A172 (cell line): ENCODE results near the gene RNASEH1. TPM values are rescaled to one million over a fixed set of nuclear protein-coding genes. Genes with fewer than 3 reads are reported as not detected.
"Not testable (repeated sequence)": the region's sequence is repeated elsewhere in the genome, so short reads cannot be mapped to it uniquely, and the experiment has no call there.

Experiments
- DNase-seq: peaks from one replicate; pipeline ENCODE4 v3.0.0-alpha.2; 2015; ENCODE audit warnings: low spot score
- total RNA-seq: library from RNA; depleted of rRNA; stranded (reverse); fragments of >200 nt; shearing (Covaris generic); gene quantifications from 2 replicates; pipeline ENCODE4 v1.2.3, GENCODE V29; 2014; rRNA removed

The RNASEH1 gene
- total RNA-seq, 1 experiment from 2014 or later = 61.6 TPM

GRCh38 chr2:3519255-3520205 is 38.6 kb downstream of the RNASEH1 start, which contains the start of gene ADI1:
Gene ADI1, minus strand, starts transcription at chr2:3519531. Its CDS starts 44 bp downstream, at chr2:3519487.
- DNase-seq = peak; percentile 65

DNA sequence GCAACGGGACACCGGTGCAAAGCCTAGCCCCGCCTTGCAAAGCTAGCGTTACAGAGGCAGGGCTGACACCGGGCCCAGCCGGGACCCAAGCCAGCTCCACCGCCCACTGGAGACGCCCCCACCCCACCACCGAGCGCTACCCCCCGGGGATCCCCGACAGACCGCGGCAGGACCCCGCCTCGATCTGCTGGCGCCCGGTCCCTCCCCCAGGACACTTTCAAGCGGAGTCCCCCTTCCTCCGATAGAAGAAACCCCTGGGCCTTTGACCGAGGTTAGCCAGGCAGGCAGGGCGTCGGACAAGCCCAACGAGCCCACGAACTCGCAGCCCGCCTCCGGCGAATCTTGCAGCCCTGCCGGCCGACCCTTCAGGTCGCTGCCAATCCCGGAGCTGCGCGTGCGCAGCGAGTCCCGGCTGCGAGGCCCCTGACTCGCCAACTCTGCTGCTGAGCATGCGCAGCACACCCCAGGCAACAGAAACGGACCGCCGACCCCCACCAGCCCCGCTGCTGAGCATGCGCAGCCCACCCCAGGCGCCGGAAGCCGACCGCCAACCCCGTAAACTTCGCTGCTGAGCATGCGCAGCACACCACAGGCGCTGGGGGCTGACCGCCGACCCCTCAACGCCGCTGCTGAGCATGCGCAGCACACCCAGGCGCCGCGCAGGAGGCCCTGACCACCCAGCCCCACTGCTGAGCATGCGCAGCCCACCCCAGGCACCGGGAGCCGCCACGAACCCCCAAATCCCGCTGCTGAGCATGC is 39.5 kb downstream of the RNASEH1 start:
- DNase-seq = peak; percentile 97

GRCh38 chr2:3517948-3518495 is 40.1 kb downstream of the RNASEH1 start:
- no peak for DNase-seq

DNA sequence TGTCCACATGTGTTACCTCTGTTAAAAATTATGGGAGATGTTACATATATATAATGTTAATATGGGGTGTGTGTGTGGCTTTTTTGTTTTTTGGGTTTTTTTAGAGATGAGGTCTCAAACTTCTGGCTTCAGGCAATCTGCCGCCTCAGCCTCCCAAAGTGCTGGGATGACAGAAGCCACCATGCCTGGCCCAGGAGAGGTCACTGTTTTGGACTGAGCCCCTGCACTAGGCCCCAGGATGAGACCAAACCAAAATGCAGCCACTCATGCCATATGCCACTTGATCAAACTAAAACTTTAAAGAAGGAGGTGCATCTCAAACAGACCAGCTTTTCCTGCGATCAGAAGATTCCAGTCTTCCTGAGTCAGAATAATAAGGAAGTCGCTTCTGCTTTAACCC is 41.3 kb downstream of the RNASEH1 start:
- no peak for DNase-seq

- not testable (repeated sequence) for DNase-seq
Measured at GRCh38 chr2:3515438-3515837, 42.7 kb downstream of the RNASEH1 start.

DNA sequence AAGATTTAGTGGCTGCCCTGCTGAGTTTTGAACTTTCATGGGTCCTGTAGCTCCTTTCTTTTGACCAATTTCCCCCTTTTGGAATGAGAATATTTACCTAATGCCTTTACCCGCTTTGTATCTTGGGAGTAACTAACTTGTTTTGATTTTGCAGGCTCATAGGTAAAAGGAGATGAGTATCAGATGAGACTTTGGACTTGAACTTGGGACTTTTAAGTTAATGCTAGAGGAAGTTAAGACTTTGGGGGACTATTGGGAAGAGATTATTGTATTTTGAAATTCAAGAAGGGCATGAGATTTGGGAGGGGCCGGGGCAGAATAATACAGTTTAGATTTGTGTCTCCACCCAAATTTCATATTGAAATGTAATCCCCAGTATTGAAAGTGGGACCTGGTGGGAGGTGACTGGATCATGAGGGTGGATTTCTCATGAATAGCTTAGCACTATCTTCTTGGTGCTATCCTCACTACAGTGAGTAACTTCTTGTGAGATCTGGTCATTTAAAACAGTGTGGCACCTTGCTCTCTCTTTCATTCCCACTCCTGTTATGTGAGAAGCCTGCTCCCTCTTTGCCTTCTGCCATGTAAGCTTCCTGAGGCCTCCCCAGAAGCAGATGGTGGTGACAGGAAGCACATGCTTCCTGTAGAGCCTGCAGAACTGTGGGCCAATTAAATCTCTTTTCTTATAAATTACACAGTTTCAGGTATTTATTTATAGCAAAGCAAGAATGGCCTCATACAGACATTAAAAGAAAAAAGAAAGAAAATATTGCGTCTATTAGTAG is 44.9 kb downstream of the RNASEH1 start:
- DNase-seq = no peak

DNA sequence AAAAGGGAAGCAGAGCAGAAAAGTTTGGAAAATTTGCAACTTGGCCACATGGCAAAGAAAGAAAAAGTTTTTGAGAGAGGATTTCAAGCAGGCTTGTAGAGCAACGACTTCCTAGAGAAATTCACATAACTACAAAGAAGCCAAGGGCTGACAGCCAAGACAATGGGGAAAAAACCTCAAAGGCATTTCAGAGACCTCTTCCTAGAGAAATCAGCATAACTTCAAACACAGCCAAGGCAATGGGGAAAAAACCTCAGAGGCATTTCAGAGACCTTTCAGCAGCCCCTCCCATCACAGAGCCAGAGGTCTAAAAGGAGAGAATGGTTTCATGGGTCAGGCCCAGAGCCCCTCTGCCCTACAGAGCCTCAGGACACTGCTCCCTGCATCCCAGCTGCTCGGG is 46.0 kb downstream of the RNASEH1 start:
- DNase-seq = no peak

GRCh38 chr2:3505771-3506170 is 52.4 kb downstream of the RNASEH1 start:
- no peak for DNase-seq

DNA sequence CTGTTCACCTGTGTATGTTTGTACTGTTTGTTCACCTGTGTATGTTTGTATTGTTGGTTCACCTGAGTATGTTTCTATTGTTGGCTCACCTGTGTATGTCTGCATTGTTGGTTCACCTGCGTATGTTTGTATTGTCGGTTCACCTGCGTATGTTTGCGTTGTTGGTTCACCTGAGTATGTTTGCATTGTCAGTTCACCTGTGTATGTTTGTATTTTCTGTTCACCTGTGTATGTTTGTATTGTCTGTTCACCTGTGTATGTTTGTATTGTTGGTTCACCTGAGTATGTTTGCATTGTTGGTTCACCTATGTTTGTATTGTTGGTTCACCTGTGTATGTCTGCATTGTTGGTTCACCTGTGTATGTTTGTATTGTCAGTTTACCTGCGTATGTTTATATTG is 53.4 kb downstream of the RNASEH1 start:
- DNase-seq = no peak

GRCh38 chr2:3503483-3503882 is 54.6 kb downstream of the RNASEH1 start:
- no peak for DNase-seq

GRCh38 chr2:3503046-3503445 is 55.1 kb downstream of the RNASEH1 start:
- no peak for DNase-seq

DNA sequence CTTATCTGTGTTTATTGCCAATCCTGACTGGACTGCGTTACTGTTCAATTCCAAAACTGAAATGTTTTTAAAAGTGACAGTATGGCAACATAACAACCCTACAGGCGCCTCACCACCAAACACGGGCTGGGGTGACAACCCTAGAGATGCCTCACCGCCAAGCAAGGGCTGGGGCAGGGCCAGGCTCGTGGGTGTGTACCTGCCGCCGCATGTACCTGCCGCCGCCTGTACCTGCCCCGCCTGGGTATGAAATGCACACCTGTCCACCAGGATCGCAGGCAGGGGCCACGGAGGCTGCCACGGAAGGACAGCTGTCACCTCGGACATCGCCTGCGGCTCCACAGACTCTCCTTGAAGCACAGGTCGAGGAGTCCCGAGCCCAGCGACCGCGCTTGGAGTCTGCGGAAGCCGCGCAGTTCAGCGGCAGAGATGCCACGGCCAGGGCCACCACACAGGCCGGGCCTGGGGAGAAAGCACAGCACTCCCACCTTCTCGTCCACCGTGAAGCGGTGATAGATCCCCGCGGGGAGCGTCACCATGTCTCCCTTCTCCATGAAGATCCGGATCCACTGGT is 57.7 kb downstream of the RNASEH1 start:
- no peak for DNase-seq

GRCh38 chr2:3498783-3499394 is 59.2 kb downstream of the RNASEH1 start:
- DNase-seq = no peak

DNA sequence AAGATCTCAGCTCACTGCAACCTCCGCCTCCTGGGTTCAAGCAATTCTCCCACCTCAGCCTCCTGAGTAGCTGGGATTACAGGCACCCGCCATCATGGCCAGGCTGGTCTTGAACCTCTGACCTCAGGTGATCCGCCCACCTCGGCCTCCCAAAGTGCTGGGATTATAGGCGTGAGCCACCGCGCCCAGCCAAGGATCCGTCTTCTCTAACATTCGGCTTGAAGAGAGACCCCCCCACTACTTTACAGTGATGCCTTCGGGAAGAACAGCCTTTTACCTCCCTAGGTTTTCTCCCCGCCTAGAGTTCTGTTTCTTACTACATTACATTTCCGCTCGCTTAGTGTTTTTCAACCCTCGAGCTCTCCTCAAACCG is 61.4 kb downstream of the RNASEH1 start:
- DNase-seq = not testable (repeated sequence)

Other genes starting within 250 kb of the RNASEH1 start
- 118 and 143 TPM in 2 replicates for gene EIPR1, start 180.5 kb downstream of the RNASEH1 start, total RNA-seq
- 44.7 and 45.1 TPM in 2 replicates for gene TRAPPC12, start 178.6 kb downstream of the RNASEH1 start, total RNA-seq
- 70.9 and 102 TPM in 2 replicates for gene ADI1, start 38.8 kb downstream of the RNASEH1 start, total RNA-seq
- gene RPS7, start 16.9 kb upstream of the RNASEH1 start, total RNA-seq = 2,765 and 4,011 TPM in 2 replicates
- gene COLEC11, start 36.8 kb upstream of the RNASEH1 start, total RNA-seq = 0.17 TPM in 1 of 2 replicates, not detected in the other
- not detected in 2 replicates for gene ALLC, start 99.9 kb upstream of the RNASEH1 start, total RNA-seq
- gene DCDC2C, start 145.2 kb upstream of the RNASEH1 start, total RNA-seq = not detected in 2 replicates